Measurements from ENCODE around the gene LAMA5.

Gene LAMA5

GRCh38 chr20:62266851-62267250 is 100.3 kb downstream of the LAMA5 start:
- Mint-ChIP-seq H3K4me3 (no peak overlapping the region), H3K9me3 (no peaks in the 10 kb centered on the region), H3K27ac (no peak overlapping the region), H3K27me3 (no peaks in the 10 kb centered on the region), H3K36me3 (ENCODE audit: low read depth) (peaks cover 21% of the 10 kb centered on the region), H3K4me1 (no peaks in the 10 kb centered on the region)
- no peak for ATAC-seq
- no peak for DNase-seq

GRCh38 chr20:62266340-62266739 is 100.8 kb downstream of the LAMA5 start:
- H3K27me3 Mint-ChIP-seq: no peaks in the 10 kb centered on the region
- no peak overlapping the region for H3K27ac Mint-ChIP-seq
- ATAC-seq (no peak), DNase-seq (no peak)
- H3K4me1 Mint-ChIP-seq: no peaks in the 10 kb centered on the region
- H3K4me3 Mint-ChIP-seq: no peak overlapping the region
- peaks cover 24% of the 10 kb centered on the region for H3K36me3 Mint-ChIP-seq (ENCODE audit: low read depth)
- H3K9me3 Mint-ChIP-seq: no peaks in the 10 kb centered on the region

GRCh38 chr20:62265365-62265764 is 101.7 kb downstream of the LAMA5 start:
- no peaks in the 10 kb centered on the region for H3K27me3 Mint-ChIP-seq
- H3K4me1 Mint-ChIP-seq: no peaks in the 10 kb centered on the region
- no peaks in the 10 kb centered on the region for H3K9me3 Mint-ChIP-seq
- H3K4me3 Mint-ChIP-seq: no peak overlapping the region
- ATAC-seq (no peak), DNase-seq (no peak)
- H3K27ac Mint-ChIP-seq: no peak overlapping the region
- peaks cover 24% of the 10 kb centered on the region for H3K36me3 Mint-ChIP-seq (ENCODE audit: low read depth)

GRCh38 chr20:62263396-62263795 is 103.7 kb downstream of the LAMA5 start:
- H3K27me3 Mint-ChIP-seq: no peaks in the 10 kb centered on the region
- no peaks in the 10 kb centered on the region for H3K4me1 Mint-ChIP-seq
- H3K4me3 Mint-ChIP-seq: no peak overlapping the region
- H3K36me3 Mint-ChIP-seq (ENCODE audit: low read depth): peaks cover 24% of the 10 kb centered on the region
- H3K9me3 Mint-ChIP-seq: no peaks in the 10 kb centered on the region
- ATAC-seq: no peak
- no peak for DNase-seq
- H3K27ac Mint-ChIP-seq: no peak overlapping the region

GRCh38 chr20:62262064-62262463 is 105.0 kb downstream of the LAMA5 start:
- H3K27ac Mint-ChIP-seq: no peak overlapping the region

GRCh38 chr20:62259294-62259565 is 107.9 kb downstream of the LAMA5 start:
- H3K4me3 Mint-ChIP-seq: no peak overlapping the region
- no peak for DNase-seq
- no peak overlapping the region for H3K27ac Mint-ChIP-seq
- H3K9me3 Mint-ChIP-seq: no peaks in the 10 kb centered on the region
- no peaks in the 10 kb centered on the region for H3K4me1 Mint-ChIP-seq
- no peaks in the 10 kb centered on the region for H3K27me3 Mint-ChIP-seq
- H3K36me3 Mint-ChIP-seq (ENCODE audit: low read depth): peaks cover 10% of the 10 kb centered on the region
- ATAC-seq: no peak

More at GRCh38 chr20:62262064-62262463, 105.0 kb downstream of the LAMA5 start:
- H3K36me3 Mint-ChIP-seq (ENCODE audit: low read depth): peaks cover 20% of the 10 kb centered on the region
- no peaks in the 10 kb centered on the region for H3K4me1 Mint-ChIP-seq
- no peaks in the 10 kb centered on the region for H3K9me3 Mint-ChIP-seq
- ATAC-seq (no peak), DNase-seq (no peak)
- no peaks in the 10 kb centered on the region for H3K27me3 Mint-ChIP-seq
- no peak overlapping the region for H3K4me3 Mint-ChIP-seq
